Measurements from ENCODE around the gene POLR3K. TPM values are rescaled to one million over a fixed set of nuclear protein-coding genes. Genes with fewer than 3 reads are reported as not detected.
"Not testable (repeated sequence)": the region's sequence is repeated elsewhere in the genome, so short reads cannot be mapped to it uniquely, and the experiment has no call there.

Gene POLR3K
- total RNA-seq, 2 donors from 2014 or later = 1.4 TPM; not detected in 1

DNA sequence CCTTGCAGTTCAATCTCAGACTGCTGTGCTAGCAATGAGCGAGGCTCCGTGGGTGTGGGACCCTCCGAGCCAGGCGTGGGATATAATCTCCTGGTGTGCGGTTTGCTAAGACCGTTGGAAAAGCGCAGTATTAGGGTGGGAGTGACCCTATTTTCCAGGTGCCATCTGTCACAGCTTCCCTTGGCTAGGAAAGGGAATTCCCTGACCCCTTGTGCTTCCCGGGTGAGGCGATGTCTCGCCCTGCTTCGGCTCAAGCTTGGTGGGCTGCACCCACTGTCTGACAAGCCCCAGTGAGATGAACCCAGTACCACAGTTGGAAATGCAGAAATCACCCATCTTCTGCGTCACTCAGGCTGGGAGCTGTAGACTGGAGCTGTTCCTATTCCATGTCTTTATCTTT is 32.5 kb downstream of the POLR3K start:
- H3K4me1 ChIP-seq (ENCODE audit: control insufficient read depth in 1 of 2, low read depth in 2 of 2); H3K9me3 ChIP-seq; H3K4me3 ChIP-seq; H3K27ac ChIP-seq; DNase-seq (ENCODE audit: low spot score); ATAC-seq (ENCODE audit: insufficient number of reproducible peaks, low FRiP score, low read depth); H3K36me3 ChIP-seq; H3K27me3 ChIP-seq (replicated peaks; ENCODE audit: insufficient read depth): not testable (repeated sequence)

DNA sequence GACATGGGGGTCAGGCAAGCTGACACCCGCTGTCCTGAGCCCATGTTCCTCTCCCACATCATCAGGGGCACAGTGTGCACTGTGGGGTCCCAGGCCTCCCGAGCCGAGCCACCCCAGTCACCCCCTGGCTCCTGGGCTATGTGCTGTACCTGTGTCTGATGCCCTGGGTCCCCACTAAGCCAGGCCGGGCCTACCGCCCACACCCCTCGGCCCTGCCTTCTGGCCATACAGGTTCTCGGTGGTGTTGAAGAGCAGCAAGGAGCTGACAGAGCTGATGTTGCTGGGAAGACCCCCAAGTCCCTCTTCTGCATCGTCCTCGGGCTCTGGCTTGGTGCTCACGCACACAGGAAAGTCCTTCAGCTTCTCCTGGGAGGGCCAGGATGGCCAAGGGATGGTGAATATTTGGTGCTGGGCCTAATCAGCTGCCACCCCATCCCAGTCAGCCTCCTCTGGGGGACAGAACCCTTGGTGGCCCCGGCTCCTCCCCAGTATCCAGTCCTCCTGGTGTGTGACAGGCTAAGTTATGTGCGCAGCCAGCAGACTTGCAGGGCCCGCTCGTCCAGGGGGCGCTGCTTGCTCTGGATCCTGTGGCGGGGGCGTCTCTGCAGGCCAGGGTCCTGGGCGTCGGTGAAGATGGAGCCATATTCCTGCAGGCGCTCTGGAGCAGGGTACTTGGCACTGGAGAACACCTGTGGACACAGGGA is 36.2 kb downstream of the POLR3K start:
- H3K4me1 ChIP-seq (ENCODE audit: control insufficient read depth in 1 of 2, low read depth in 2 of 2); H3K27me3 ChIP-seq (replicated peaks; ENCODE audit: insufficient read depth); H3K9me3 ChIP-seq; ATAC-seq (ENCODE audit: insufficient number of reproducible peaks, low FRiP score, low read depth); H3K4me3 ChIP-seq; DNase-seq (ENCODE audit: low spot score); H3K27ac ChIP-seq; H3K36me3 ChIP-seq: not testable (repeated sequence)

DNA sequence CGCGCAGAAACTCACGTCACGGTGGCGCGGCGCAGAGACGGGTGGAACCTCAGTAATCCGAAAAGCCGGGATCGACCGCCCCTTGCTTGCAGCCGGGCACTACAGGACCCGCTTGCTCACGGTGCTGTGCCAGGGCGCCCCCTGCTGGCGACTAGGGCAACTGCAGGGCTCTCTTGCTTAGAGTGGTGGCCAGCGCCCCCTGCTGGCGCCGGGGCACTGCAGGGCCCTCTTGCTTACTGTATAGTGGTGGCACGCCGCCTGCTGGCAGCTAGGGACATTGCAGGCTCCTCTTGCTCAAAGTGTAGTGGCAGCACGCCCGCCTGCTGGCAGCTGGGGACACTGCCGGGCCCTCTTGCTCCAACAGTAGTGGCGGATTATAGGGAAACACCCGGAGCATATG is 42.6 kb downstream of the POLR3K start:
- ATAC-seq (ENCODE audit: insufficient number of reproducible peaks, low FRiP score, low read depth); H3K4me3 ChIP-seq; H3K27me3 ChIP-seq (replicated peaks; ENCODE audit: insufficient read depth); H3K36me3 ChIP-seq; H3K4me1 ChIP-seq (ENCODE audit: control insufficient read depth in 1 of 2, low read depth in 2 of 2); H3K27ac ChIP-seq; H3K9me3 ChIP-seq: not testable (repeated sequence)
- DNase-seq (ENCODE audit: low spot score) = peak; percentile 97
- TF ChIP-seq, protein P1, sequence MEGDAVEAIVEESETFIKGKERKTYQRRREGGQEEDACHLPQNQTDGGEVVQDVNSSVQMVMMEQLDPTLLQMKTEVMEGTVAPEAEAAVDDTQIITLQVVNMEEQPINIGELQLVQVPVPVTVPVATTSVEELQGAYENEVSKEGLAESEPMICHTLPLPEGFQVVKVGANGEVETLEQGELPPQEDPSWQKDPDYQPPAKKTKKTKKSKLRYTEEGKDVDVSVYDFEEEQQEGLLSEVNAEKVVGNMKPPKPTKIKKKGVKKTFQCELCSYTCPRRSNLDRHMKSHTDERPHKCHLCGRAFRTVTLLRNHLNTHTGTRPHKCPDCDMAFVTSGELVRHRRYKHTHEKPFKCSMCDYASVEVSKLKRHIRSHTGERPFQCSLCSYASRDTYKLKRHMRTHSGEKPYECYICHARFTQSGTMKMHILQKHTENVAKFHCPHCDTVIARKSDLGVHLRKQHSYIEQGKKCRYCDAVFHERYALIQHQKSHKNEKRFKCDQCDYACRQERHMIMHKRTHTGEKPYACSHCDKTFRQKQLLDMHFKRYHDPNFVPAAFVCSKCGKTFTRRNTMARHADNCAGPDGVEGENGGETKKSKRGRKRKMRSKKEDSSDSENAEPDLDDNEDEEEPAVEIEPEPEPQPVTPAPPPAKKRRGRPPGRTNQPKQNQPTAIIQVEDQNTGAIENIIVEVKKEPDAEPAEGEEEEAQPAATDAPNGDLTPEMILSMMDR (IDR thresholded peaks at IDR 0.05) = peak; percentile 48

DNA sequence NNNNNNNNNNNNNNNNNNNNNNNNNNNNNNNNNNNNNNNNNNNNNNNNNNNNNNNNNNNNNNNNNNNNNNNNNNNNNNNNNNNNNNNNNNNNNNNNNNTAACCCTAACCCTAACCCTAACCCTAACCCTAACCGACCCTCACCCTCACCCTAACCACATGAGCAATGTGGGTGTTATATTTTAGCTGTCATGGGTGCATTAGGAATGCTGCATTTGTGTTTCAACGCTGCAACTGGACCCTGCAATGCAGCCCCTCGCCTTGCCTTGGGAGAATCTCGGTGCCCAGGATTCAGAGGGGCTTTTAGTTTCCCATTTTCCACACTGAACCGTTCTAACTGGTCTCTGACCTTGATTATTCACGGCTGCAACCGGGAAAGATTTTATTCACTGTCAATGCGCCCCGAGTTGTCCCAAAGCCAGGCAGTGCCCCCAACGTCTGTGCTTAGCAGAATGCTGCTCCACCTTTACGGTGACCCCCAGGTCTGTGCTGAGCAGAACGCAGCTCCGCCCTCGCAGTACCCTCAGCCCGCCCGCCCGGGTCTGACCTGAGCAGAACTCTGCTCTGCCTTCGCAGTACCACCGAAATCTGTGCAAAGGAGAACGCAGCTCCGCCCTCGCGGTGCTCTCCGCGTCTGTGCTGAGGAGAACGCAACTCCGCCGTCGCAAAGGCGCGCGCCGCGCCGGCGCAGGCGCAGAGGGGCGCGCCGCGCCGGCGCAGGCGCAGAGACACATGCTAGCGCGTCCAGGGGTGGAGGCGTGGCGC is 43.3 kb downstream of the POLR3K start:
- Histone ChIP-seq H3K27me3 (replicated peaks; ENCODE audit: insufficient read depth) (no peaks in the 10 kb centered on the region), H3K9me3 (no peaks in the 10 kb centered on the region), H3K36me3 (no peaks in the 10 kb centered on the region), H3K27ac (no peak overlapping the region), H3K4me3 (no peak overlapping the region), H3K4me1 (ENCODE audit: control insufficient read depth in 1 of 2, low read depth in 2 of 2) (no peaks in the 10 kb centered on the region)
- TF ChIP-seq, protein P1 (IDR thresholded peaks at IDR 0.05) = no peak
- ATAC-seq (ENCODE audit: insufficient number of reproducible peaks, low FRiP score, low read depth) = no peak
- no peak for DNase-seq (ENCODE audit: low spot score)

Other genes with a start within 250 kb of the POLR3K start
- gene SNRNP25, start 220 bp upstream of the POLR3K start, total RNA-seq = 10 to 100 TPM in 1 of 2 donors, 1 to 10 TPM in 1; 6.1 to 16.4 TPM
- gene RHBDF1, start 19.0 kb upstream of the POLR3K start, total RNA-seq = 100 to 1,000 TPM; 109 to 138 TPM
- 100 to 1,000 TPM in 1 of 2 donors, 10 to 100 TPM in 1; 93.1 to 202 TPM for gene MPG, start 24.6 kb upstream of the POLR3K start, total RNA-seq
- gene NPRL3, start 85.1 kb upstream of the POLR3K start, total RNA-seq = 10 to 100 TPM; 22.0 to 35.7 TPM
- gene HBZ, start 99.0 kb upstream of the POLR3K start, total RNA-seq = not detected
- gene HBM, start 112.4 kb upstream of the POLR3K start, total RNA-seq = not detected
- gene HBA2, start 119.3 kb upstream of the POLR3K start, total RNA-seq = 100 to 1,000 TPM in 1 of 2 donors, 10 to 100 TPM in 1; 47.9 to 433 TPM
- gene HBA1, start 123.1 kb upstream of the POLR3K start, total RNA-seq = 100 to 1,000 TPM in 1 of 2 donors, not detected in 1; 174 TPM
- not detected for gene HBQ1, start 126.9 kb upstream of the POLR3K start, total RNA-seq
- gene LUC7L, start 175.8 kb upstream of the POLR3K start, total RNA-seq = 100 to 1,000 TPM; 101 to 171 TPM
- 100 to 1,000 TPM in 1 of 2 donors, 10 to 100 TPM in 1; 51.7 to 141 TPM for gene FAM234A, start 181.2 kb upstream of the POLR3K start, total RNA-seq
- 10 to 100 TPM; 16.8 to 19.4 TPM for gene RGS11, start 222.3 kb upstream of the POLR3K start, total RNA-seq
- gene ARHGDIG, start 227.0 kb upstream of the POLR3K start, total RNA-seq = not detected
- 1 to 10 TPM in 1 of 2 donors, under 1 TPM in 1; 0.81 to 3.2 TPM for gene PDIA2, start 229.6 kb upstream of the POLR3K start, total RNA-seq

All from thoracic aorta (tissue), 2 donors.